ENCODE results near the gene FAHD1.
A peak's percentile ranks its signal among the peaks of the same experiment; 100 is the strongest.

FAHD1 gene

GRCh38 chr16:1820096-1820945, 6.7 kb upstream of the FAHD1 start:
- TF ChIP-seq CTCF (IDR thresholded peaks at IDR 0.05; ENCODE audit: low read depth, low read length), result no peak
- H3K4me3 ChIP-seq (ENCODE audit: low read depth, low read length), result no peak overlapping the region

- no peak overlapping the region for H3K4me3 ChIP-seq (ENCODE audit: low read depth, low read length)
- TF ChIP-seq CTCF (IDR thresholded peaks at IDR 0.05; ENCODE audit: low read depth, low read length), result no peak
These were observed 6.1 kb upstream of the FAHD1 start for GRCh38 chr16:1820946-1821290.

GRCh38 chr16:1821861-1822611, 5.0 kb upstream of the FAHD1 start:
- TF ChIP-seq CTCF (IDR thresholded peaks at IDR 0.05; ENCODE audit: low read depth, low read length), result no peak
- H3K4me3 ChIP-seq (ENCODE audit: low read depth, low read length), result no peak overlapping the region

- TF ChIP-seq CTCF (IDR thresholded peaks at IDR 0.05; ENCODE audit: low read depth, low read length), result no peak
- H3K4me3 ChIP-seq (ENCODE audit: low read depth, low read length), result no peak overlapping the region
These were observed 4.2 kb upstream of the FAHD1 start for GRCh38 chr16:1822801-1823200.

GRCh38 chr16:1823821-1824220, 3.2 kb upstream of the FAHD1 start:
- H3K4me3 ChIP-seq (ENCODE audit: low read depth, low read length), result no peak overlapping the region
- peak; percentile 21; the same call in 1 of the 2 replicates for TF ChIP-seq CTCF (IDR thresholded peaks at IDR 0.05; ENCODE audit: low read depth, low read length)

- no peak for TF ChIP-seq CTCF (IDR thresholded peaks at IDR 0.05; ENCODE audit: low read depth, low read length)
- H3K4me3 ChIP-seq (ENCODE audit: low read depth, low read length), result peak overlapping the region; percentile 80
These were observed 1.6 kb upstream of the FAHD1 start for GRCh38 chr16:1825381-1825863.

Measured in WI38 (cell line).